ENCODE measurements around the gene ASNSD1. TPM values are rescaled to one million over a fixed set of nuclear protein-coding genes. Genes with fewer than 3 reads are reported as not detected.
A peak's percentile ranks its signal among the peaks of the same experiment; 100 is the strongest.

ASNSD1 gene
- total and polyA plus RNA-seq, 2 of the 13 experiments (the other 11 are each of a cell fraction or from before 2014, with no cell fraction given), result 35.1 to 96.6 TPM

- peak; percentile 99 for TF ChIP-seq POGZ (CRISPR knock-in tag; IDR thresholded peaks at IDR 0.05)
- peak; percentile 98 for TF ChIP-seq NFKB2 (CRISPR knock-in tag; IDR thresholded peaks at IDR 0.05; ENCODE audit: borderline replicate concordance)
- no peak for TF ChIP-seq ZBTB2 (CRISPR knock-in tag; IDR thresholded peaks at IDR 0.05; ENCODE audit: low read depth)
- peak; percentile 74 for TF ChIP-seq SP4 (CRISPR knock-in tag; IDR thresholded peaks at IDR 0.05)
- TF ChIP-seq RELA (CRISPR knock-in tag; IDR thresholded peaks at IDR 0.05), result no peak; the same call in 1 of the 2 replicates
- TF ChIP-seq SOX13 (IDR thresholded peaks at IDR 0.05), result no peak
- no peak for TF ChIP-seq SOX13 (CRISPR knock-in tag; conservative IDR thresholded peaks at IDR 0.05 in 1 of 2, IDR thresholded peaks at IDR 0.05 in 1 of 2)
- peak; percentile 98 for TF ChIP-seq ZNF547 (CRISPR knock-in tag; IDR thresholded peaks at IDR 0.05)
- TF ChIP-seq HNRNPK (IDR thresholded peaks at IDR 0.05; ENCODE audit: low read depth, low read length, poor library complexity, severe bottlenecking), result no peak
- peak; percentile 83; the same call in 1 of the 2 replicates for TF ChIP-seq BRD4 (CRISPR knock-in tag; IDR thresholded peaks at IDR 0.05)
- peak; percentile 87; the same call in 1 of the 2 replicates for TF ChIP-seq NFE2L1 (CRISPR knock-in tag; IDR thresholded peaks at IDR 0.05; ENCODE audit: borderline replicate concordance)
- peak; percentile 77 for TF ChIP-seq UBTF (CRISPR knock-in tag; IDR thresholded peaks at IDR 0.05)
- peak; percentile 43; the same call in 1 of the 2 replicates for TF ChIP-seq DDIT3 (CRISPR knock-in tag; IDR thresholded peaks at IDR 0.05)
- no peak for TF ChIP-seq SOX5 (CRISPR knock-in tag; IDR thresholded peaks at IDR 0.05; ENCODE audit: borderline replicate concordance)
- TF ChIP-seq, protein P1, sequence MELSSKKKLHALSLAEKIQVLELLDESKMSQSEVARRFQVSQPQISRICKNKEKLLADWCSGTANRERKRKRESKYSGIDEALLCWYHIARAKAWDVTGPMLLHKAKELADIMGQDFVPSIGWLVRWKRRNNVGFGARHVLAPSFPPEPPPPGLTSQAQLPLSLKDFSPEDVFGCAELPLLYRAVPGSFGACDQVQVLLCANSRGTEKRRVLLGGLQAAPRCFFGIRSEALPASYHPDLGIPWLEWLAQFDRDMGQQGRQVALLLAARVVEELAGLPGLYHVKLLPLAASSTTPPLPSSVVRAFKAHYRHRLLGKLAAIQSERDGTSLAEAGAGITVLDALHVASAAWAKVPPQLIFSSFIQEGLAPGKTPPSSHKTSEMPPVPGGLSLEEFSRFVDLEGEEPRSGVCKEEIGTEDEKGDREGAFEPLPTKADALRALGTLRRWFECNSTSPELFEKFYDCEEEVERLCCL (CRISPR knock-in tag; IDR thresholded peaks at IDR 0.05; ENCODE audit: borderline replicate concordance), result no peak
- TF ChIP-seq MYPOP (CRISPR knock-in tag; IDR thresholded peaks at IDR 0.05), result peak; percentile 84; the same call in 1 of the 2 replicates
- no peak; the same call in none of the 2 replicates for TF ChIP-seq TOE1 (CRISPR knock-in tag; IDR thresholded peaks at IDR 0.05)
- peak; percentile 82 for TF ChIP-seq XRCC5 (optimal IDR thresholded peaks at IDR 0.05; ENCODE audit: low read length)
- TF ChIP-seq ZBTB7B (CRISPR knock-in tag; IDR thresholded peaks at IDR 0.05), result peak; percentile 70
- TF ChIP-seq NR2C2 (CRISPR knock-in tag; IDR thresholded peaks at IDR 0.05; ENCODE audit: borderline replicate concordance), result peak; percentile 72
- peak; percentile 94; the same call in 1 of the 2 replicates for TF ChIP-seq ZNF510 (CRISPR knock-in tag; IDR thresholded peaks at IDR 0.05; ENCODE audit: low read depth)
Observed at GRCh38 chr2:189661148-189661956, at the start of gene ASNSD1 (continued).

Data from HepG2 (cell line).